Measurements from ENCODE around the gene ATXN1. TPM values are rescaled to one million over a fixed set of nuclear protein-coding genes. Genes with fewer than 3 reads are reported as not detected.

ATXN1 gene
- total RNA-seq, 1 experiment from 2014 or later = 5.6 TPM

DNA sequence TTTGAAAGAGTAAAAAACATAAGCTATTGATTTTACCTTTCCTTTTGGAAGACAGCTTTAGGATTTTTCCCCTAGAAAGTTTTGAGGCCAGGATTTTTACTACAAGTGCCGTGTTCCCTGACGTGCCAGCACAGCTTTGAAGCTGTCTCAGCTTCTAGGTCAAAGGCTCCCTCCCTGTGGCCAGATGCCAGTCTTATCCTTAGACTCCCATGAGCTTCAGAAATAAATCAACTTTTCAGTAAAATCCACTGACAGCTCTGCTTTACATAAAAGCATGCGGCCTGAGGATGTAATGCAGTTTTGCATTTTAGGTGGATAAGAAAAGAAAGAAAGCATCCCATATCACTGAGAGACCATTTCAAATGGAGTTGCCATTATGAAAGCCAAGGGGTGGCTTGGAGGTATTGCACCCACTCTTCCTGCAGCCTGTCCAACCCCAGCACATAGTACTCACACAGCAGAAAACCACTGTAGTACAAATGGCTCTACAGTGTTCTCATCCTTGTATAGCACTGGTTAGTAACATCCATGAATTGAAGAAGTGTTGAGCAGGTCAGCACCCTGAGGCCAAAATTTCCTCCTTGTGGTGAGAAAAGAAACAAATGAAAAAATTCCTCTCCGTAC lies 15.2 kb upstream of the ATXN1 start:
- DNase-seq = no peak
- H3K14ac ChIP-seq (ENCODE audit: insufficient read depth, low read length) = no peak overlapping the region
- no peak overlapping the region for H3K18ac ChIP-seq (ENCODE audit: insufficient read length, low read depth, low read length)
- H3K4ac ChIP-seq (ENCODE audit: low read depth, low read length) = no peak overlapping the region
- H3K79me1 ChIP-seq (ENCODE audit: insufficient read depth, low read depth, low read length, poor library complexity, severe bottlenecking) = no peaks in the 10 kb centered on the region
- no peak overlapping the region for H4K8ac ChIP-seq (replicated peaks; ENCODE audit: insufficient read length, low read depth, low read length)
- no peak overlapping the region for H2BK12ac ChIP-seq (ENCODE audit: insufficient read length, low read depth, low read length)
- no peak overlapping the region for H2BK120ac ChIP-seq (ENCODE audit: low read depth, low read length, poor library complexity, severe bottlenecking)
- H2AFZ ChIP-seq (ENCODE audit: low read length) = no peak overlapping the region
- no peak overlapping the region for H2BK15ac ChIP-seq (ENCODE audit: low read depth, low read length)
- no peak overlapping the region for H3T11ph ChIP-seq (ENCODE audit: low read length)
- no peaks in the 10 kb centered on the region for H3K4me1 ChIP-seq (ENCODE audit: insufficient read depth, low read length)
- H3K36me3 Mint-ChIP-seq (ENCODE audit: insufficient read depth in 1 of 3, low read depth in 3 of 3) = no peaks in the 10 kb centered on the region
- peaks cover 1 to 3% of the 10 kb centered on the region in 2 experiments; a peak in 2 of 5 replicates for H3K9me3 Mint-ChIP-seq
- H3K23ac ChIP-seq (ENCODE audit: insufficient read length, low read depth, low read length) = no peak overlapping the region
- WGBS (ENCODE audit: extremely low coverage, insufficient read length, low lambda C conversion rate) = no CpG with 5 or more reads among the region's 4 CpGs
- H4K20me1 ChIP-seq (ENCODE audit: control insufficient read depth, insufficient read depth, insufficient read length) = no peaks in the 10 kb centered on the region
- no peak overlapping the region for H3K9ac ChIP-seq (ENCODE audit: extremely low read depth, insufficient read length, low read length)
- no peak overlapping the region for H3K4me3 Mint-ChIP-seq
- no peak overlapping the region for H3K4me2 ChIP-seq (ENCODE audit: insufficient read depth, insufficient read length, low read length)
- no peak overlapping the region for H4K5ac ChIP-seq (ENCODE audit: insufficient read length, low read depth, low read length)
- TF ChIP-seq, protein P1, sequence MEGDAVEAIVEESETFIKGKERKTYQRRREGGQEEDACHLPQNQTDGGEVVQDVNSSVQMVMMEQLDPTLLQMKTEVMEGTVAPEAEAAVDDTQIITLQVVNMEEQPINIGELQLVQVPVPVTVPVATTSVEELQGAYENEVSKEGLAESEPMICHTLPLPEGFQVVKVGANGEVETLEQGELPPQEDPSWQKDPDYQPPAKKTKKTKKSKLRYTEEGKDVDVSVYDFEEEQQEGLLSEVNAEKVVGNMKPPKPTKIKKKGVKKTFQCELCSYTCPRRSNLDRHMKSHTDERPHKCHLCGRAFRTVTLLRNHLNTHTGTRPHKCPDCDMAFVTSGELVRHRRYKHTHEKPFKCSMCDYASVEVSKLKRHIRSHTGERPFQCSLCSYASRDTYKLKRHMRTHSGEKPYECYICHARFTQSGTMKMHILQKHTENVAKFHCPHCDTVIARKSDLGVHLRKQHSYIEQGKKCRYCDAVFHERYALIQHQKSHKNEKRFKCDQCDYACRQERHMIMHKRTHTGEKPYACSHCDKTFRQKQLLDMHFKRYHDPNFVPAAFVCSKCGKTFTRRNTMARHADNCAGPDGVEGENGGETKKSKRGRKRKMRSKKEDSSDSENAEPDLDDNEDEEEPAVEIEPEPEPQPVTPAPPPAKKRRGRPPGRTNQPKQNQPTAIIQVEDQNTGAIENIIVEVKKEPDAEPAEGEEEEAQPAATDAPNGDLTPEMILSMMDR (conservative IDR thresholded peaks at IDR 0.05) = peak; percentile 40; the same call in 2 of the 3 replicates
- H2BK5ac ChIP-seq (ENCODE audit: insufficient read length, low read length) = no peak overlapping the region
- H4K91ac ChIP-seq (ENCODE audit: insufficient read length, low read depth, low read length) = no peak overlapping the region
- no peak overlapping the region for H2AK5ac ChIP-seq (ENCODE audit: insufficient read length, low read length)
- no peaks in the 10 kb centered on the region for H3K27me3 ChIP-seq (ENCODE audit: insufficient read depth, low read length)
- no peak overlapping the region for H3K27ac ChIP-seq (ENCODE audit: insufficient read length, low read depth, low read length)
- H3K27ac Mint-ChIP-seq = no peak overlapping the region
- H3K79me2 ChIP-seq (ENCODE audit: insufficient read depth, low read length) = no peaks in the 10 kb centered on the region
- peaks cover 1 to 6% of the 10 kb centered on the region in 2 experiments; a peak in 2 of 4 replicates for H3K4me1 Mint-ChIP-seq
- H3K27me3 Mint-ChIP-seq (ENCODE audit: low read depth) = peaks cover 1% of the 10 kb centered on the region; the same call in 1 of the 2 replicates
- no peak overlapping the region for H3K56ac ChIP-seq (ENCODE audit: insufficient read length, low read depth, low read length)
- H3K23me2 ChIP-seq (ENCODE audit: insufficient read length, low read depth, low read length, poor library complexity, severe bottlenecking) = no peaks in the 10 kb centered on the region
- H2BK20ac ChIP-seq (ENCODE audit: low read depth, low read length, poor library complexity, severe bottlenecking) = no peak overlapping the region
- no peaks in the 10 kb centered on the region for H3K9me3 ChIP-seq (ENCODE audit: control insufficient read depth, low read depth, low read length)
